GM12873 (cell line): ENCODE measurements around the gene CCDC184.

ENCODE experiments used
- CTCF ChIP-seq: IDR thresholded peaks from 2 replicates; pipeline ENCODE4 v1.5.1; 2012; ENCODE audit warnings: low read depth, mild to moderate bottlenecking, moderate library complexity, low read length, control low read depth; ENCODE audit not compliant: insufficient read depth; ENCODE audit errors: missing control alignments

Gene CCDC184

GRCh38 chr12:48157018-48157888, 26.2 kb upstream of the CCDC184 start, which contains the start of gene ASB8:
ASB8 (minus strand) TSS chr12:48157515; CDS start chr12:48153496, 4,019 bp downstream.
- peak; percentile 61 for TF ChIP-seq CTCF

GRCh38 chr12:48157889-48158370, 25.5 kb upstream of the CCDC184 start:
- no peak for TF ChIP-seq CTCF

GRCh38 chr12:48160046-48160445, 23.4 kb upstream of the CCDC184 start:
- no peak for TF ChIP-seq CTCF

- no peak for TF ChIP-seq CTCF
Measured at GRCh38 chr12:48160807-48161206, 22.6 kb upstream of the CCDC184 start.

- no peak for TF ChIP-seq CTCF
Measured at GRCh38 chr12:48163150-48163747, 20.2 kb upstream of the CCDC184 start.

GRCh38 chr12:48164451-48164850, 19.0 kb upstream of the CCDC184 start:
- TF ChIP-seq CTCF = no peak
